GM18499 (cell line): ENCODE measurements around the gene ARHGEF28.

Experiments used
- ATAC-seq: cut with Tn5 transposase; IDR thresholded peaks from one replicate; pipeline ENCODE4 v1.9.1; 2021; ENCODE audit warnings: moderate number of reproducible peaks; ENCODE audit not compliant: insufficient read depth, unreplicated experiment

ARHGEF28 gene

GRCh38 chr5:73911761-73912393, 285.9 kb downstream of the ARHGEF28 start:
- no peak for ATAC-seq

GRCh38 chr5:73912821-73913271, 286.9 kb downstream of the ARHGEF28 start:
- no peak for ATAC-seq

- no peak for ATAC-seq
Measured at GRCh38 chr5:73913971-73914370, 288.0 kb downstream of the ARHGEF28 start.

GRCh38 chr5:73915345-73915744, 289.3 kb downstream of the ARHGEF28 start:
- no peak for ATAC-seq

- ATAC-seq = no peak
Measured at GRCh38 chr5:73917433-73917832, 291.4 kb downstream of the ARHGEF28 start.

GRCh38 chr5:73917891-73918290, 291.9 kb downstream of the ARHGEF28 start:
- ATAC-seq = no peak

- no peak for ATAC-seq
Measured at GRCh38 chr5:73918791-73919221, 292.8 kb downstream of the ARHGEF28 start.

GRCh38 chr5:73921741-73922140, 295.7 kb downstream of the ARHGEF28 start:
- ATAC-seq = no peak

- no peak for ATAC-seq
Measured at GRCh38 chr5:73922224-73922623, 296.2 kb downstream of the ARHGEF28 start.

- ATAC-seq = no peak
Measured at GRCh38 chr5:73922875-73923557, 297.0 kb downstream of the ARHGEF28 start.

GRCh38 chr5:73928476-73929070, 302.6 kb downstream of the ARHGEF28 start:
- no peak for ATAC-seq

GRCh38 chr5:73935719-73936118, 309.7 kb downstream of the ARHGEF28 start:
- ATAC-seq = no peak

GRCh38 chr5:73938280-73938937, 312.4 kb downstream of the ARHGEF28 start:
- ATAC-seq = no peak

- ATAC-seq = no peak
Measured at GRCh38 chr5:73938938-73939320, 312.9 kb downstream of the ARHGEF28 start.

GRCh38 chr5:73939557-73939956, 313.6 kb downstream of the ARHGEF28 start:
- no peak for ATAC-seq

- no peak for ATAC-seq
Measured at GRCh38 chr5:73940026-73940425, 314.0 kb downstream of the ARHGEF28 start.

GRCh38 chr5:73940801-73941200, 314.8 kb downstream of the ARHGEF28 start:
- no peak for ATAC-seq

- ATAC-seq = no peak
Measured at GRCh38 chr5:73942783-73943182, 316.8 kb downstream of the ARHGEF28 start.

- ATAC-seq = no peak
Measured at GRCh38 chr5:73943397-73943796, 317.4 kb downstream of the ARHGEF28 start.

GRCh38 chr5:73944581-73944980, 318.6 kb downstream of the ARHGEF28 start:
- ATAC-seq = no peak

GRCh38 chr5:73945505-73945904, 319.5 kb downstream of the ARHGEF28 start:
- no peak for ATAC-seq
